GM19438 (cell line): ENCODE measurements around the gene HHLA2.
A peak's percentile ranks its signal among the peaks of the same experiment; 100 is the strongest.

Experiments used
- ATAC-seq: cut with Tn5 transposase; IDR thresholded peaks from one replicate; pipeline ENCODE4 v1.9.1; 2021; ENCODE audit warnings: low read depth; ENCODE audit not compliant: unreplicated experiment

HHLA2 gene

GRCh38 chr3:108388136-108389132 is 92.1 kb downstream of the HHLA2 start:
- ATAC-seq = peak; percentile 72

GRCh38 chr3:108389372-108389771 is 93.0 kb downstream of the HHLA2 start:
- no peak for ATAC-seq

GRCh38 chr3:108391917-108392593 is 95.7 kb downstream of the HHLA2 start:
- no peak for ATAC-seq

- no peak for ATAC-seq
Measured at GRCh38 chr3:108393128-108393900, 97.0 kb downstream of the HHLA2 start.

GRCh38 chr3:108394016-108394415 is 97.7 kb downstream of the HHLA2 start:
- ATAC-seq = no peak

- ATAC-seq = no peak
Measured at GRCh38 chr3:108394563-108394962, 98.2 kb downstream of the HHLA2 start.

GRCh38 chr3:108396336-108396735 is 100.0 kb downstream of the HHLA2 start:
- no peak for ATAC-seq

GRCh38 chr3:108398510-108398909 is 102.2 kb downstream of the HHLA2 start:
- no peak for ATAC-seq

GRCh38 chr3:108401836-108402235 is 105.5 kb downstream of the HHLA2 start:
- ATAC-seq = no peak

- ATAC-seq = no peak
Measured at GRCh38 chr3:108403198-108403597, 106.8 kb downstream of the HHLA2 start.

- no peak for ATAC-seq
Measured at GRCh38 chr3:108403686-108404345, 107.5 kb downstream of the HHLA2 start.

GRCh38 chr3:108404368-108404767 is 108.0 kb downstream of the HHLA2 start:
- ATAC-seq = no peak

GRCh38 chr3:108406063-108406660 is 109.8 kb downstream of the HHLA2 start:
- ATAC-seq = peak; percentile 17

- ATAC-seq = peak; percentile 96
Measured at GRCh38 chr3:108406661-108407206, 110.4 kb downstream of the HHLA2 start.

- no peak for ATAC-seq
Measured at GRCh38 chr3:108407886-108408285, 111.5 kb downstream of the HHLA2 start.

- no peak for ATAC-seq
Measured at GRCh38 chr3:108408883-108409799, 112.8 kb downstream of the HHLA2 start.

- ATAC-seq = no peak
Measured at GRCh38 chr3:108409800-108410178, 113.4 kb downstream of the HHLA2 start.

GRCh38 chr3:108410531-108410984 is 114.2 kb downstream of the HHLA2 start:
- no peak for ATAC-seq
